GM21619 (cell line): ENCODE measurements around the gene TLK2.
"Not testable (repeated sequence)": the region's sequence is repeated elsewhere in the genome, so short reads cannot be mapped to it uniquely, and the experiment has no call there.

Experiments
- ATAC-seq: cut with Tn5 transposase; IDR thresholded peaks from one replicate; pipeline ENCODE4 v1.9.1; 2021; ENCODE audit not compliant: unreplicated experiment

The TLK2 gene

GRCh38 chr17:62557532-62557931 is 78.9 kb downstream of the TLK2 start:
- not testable (repeated sequence) for ATAC-seq

- not testable (repeated sequence) for ATAC-seq
Measured at GRCh38 chr17:62558941-62559340, 80.3 kb downstream of the TLK2 start.

- ATAC-seq: not testable (repeated sequence)
Measured at GRCh38 chr17:62560971-62561370, 82.3 kb downstream of the TLK2 start.

GRCh38 chr17:62562656-62563055 is 84.0 kb downstream of the TLK2 start:
- ATAC-seq: no peak

GRCh38 chr17:62565817-62566216 is 87.2 kb downstream of the TLK2 start:
- no peak for ATAC-seq

GRCh38 chr17:62566996-62567578 is 88.5 kb downstream of the TLK2 start:
- ATAC-seq: no peak

- ATAC-seq: no peak
Measured at GRCh38 chr17:62572488-62572887, 93.9 kb downstream of the TLK2 start.

GRCh38 chr17:62572888-62573401 is 94.3 kb downstream of the TLK2 start:
- no peak for ATAC-seq

- no peak for ATAC-seq
Measured at GRCh38 chr17:62573480-62574117, 95.0 kb downstream of the TLK2 start.

- no peak for ATAC-seq
Measured at GRCh38 chr17:62576382-62576781, 97.8 kb downstream of the TLK2 start.

GRCh38 chr17:62578757-62579487 is 100.3 kb downstream of the TLK2 start:
- no peak for ATAC-seq

- no peak for ATAC-seq
Measured at GRCh38 chr17:62580947-62581346, 102.3 kb downstream of the TLK2 start.

- no peak for ATAC-seq
Measured at GRCh38 chr17:62581764-62582163, 103.1 kb downstream of the TLK2 start.

- ATAC-seq: no peak
Measured at GRCh38 chr17:62587554-62587953, 108.9 kb downstream of the TLK2 start.

- no peak for ATAC-seq
Measured at GRCh38 chr17:62588109-62588508, 109.5 kb downstream of the TLK2 start.

- no peak for ATAC-seq
Measured at GRCh38 chr17:62591333-62591732, 112.7 kb downstream of the TLK2 start.

GRCh38 chr17:62591822-62592221 is 113.2 kb downstream of the TLK2 start:
- not testable (repeated sequence) for ATAC-seq

- no peak for ATAC-seq
Measured at GRCh38 chr17:62592341-62593099, 113.9 kb downstream of the TLK2 start.

- ATAC-seq: no peak
Measured at GRCh38 chr17:62595484-62595883, 116.9 kb downstream of the TLK2 start.

GRCh38 chr17:62596662-62597061 is 118.0 kb downstream of the TLK2 start:
- ATAC-seq: no peak

- no peak for ATAC-seq
Measured at GRCh38 chr17:62597150-62597549, 118.5 kb downstream of the TLK2 start.
